MM.1S (cell line): Measurements from ENCODE around the gene PDCD5.
"Not testable (repeated sequence)": the region's sequence is repeated elsewhere in the genome, so short reads cannot be mapped to it uniquely, and the experiment has no call there.

ENCODE experiments used
- DNase-seq: peaks from one replicate; pipeline ENCODE4 v3.0.0-alpha.2; 2015
- H2AFZ ChIP-seq: fragments of 300-600 bp; sonication (generic); 2 replicates; pipeline ENCODE4 v1.6.0; 2016; ENCODE audit warnings: antibody characterized with exemption, low read length
- H3F3A ChIP-seq: fragments of 300-600 bp; sonication (generic); 2 replicates; pipeline ENCODE4 v1.6.1; 2016; ENCODE audit warnings: mild to moderate bottlenecking, antibody characterized with exemption, low read length, moderate library complexity, mixed read lengths; ENCODE audit not compliant: insufficient read depth
- H3K27ac ChIP-seq: fragments of 300-600 bp; sonication (generic); 2 replicates; pipeline ENCODE4 v1.5.1; 2016; ENCODE audit warnings: mild to moderate bottlenecking, low read length
- H3K27me3 ChIP-seq: fragments of 300-600 bp; sonication (generic); replicated peaks from 2 replicates; pipeline ENCODE4 v1.6.0; 2016; ENCODE audit warnings: low read length; ENCODE audit not compliant: insufficient read depth
- H3K36me3 ChIP-seq: fragments of 300-600 bp; sonication (generic); replicated peaks from 2 replicates; pipeline ENCODE4 v1.6.1; 2016; ENCODE audit warnings: mild to moderate bottlenecking, low read length, mixed read lengths; ENCODE audit not compliant: insufficient read depth
- H3K4me1 ChIP-seq: fragments of 300-600 bp; sonication (generic); 2 replicates; pipeline ENCODE4 v1.6.1; 2016; ENCODE audit warnings: low read length, mixed read lengths
- H3K4me2 ChIP-seq: fragments of 300-600 bp; sonication (generic); 2 replicates; pipeline ENCODE4 v1.6.0; 2016; ENCODE audit warnings: low read depth, low read length
- H3K4me3 ChIP-seq: fragments of 300-600 bp; sonication (generic); 2 replicates; pipeline ENCODE4 v1.5.1; 2016; ENCODE audit warnings: low read length, mixed read lengths
- H3K79me2 ChIP-seq: fragments of 300-600 bp; sonication (generic); 2 replicates; pipeline ENCODE4 v1.6.1; 2016; ENCODE audit warnings: mixed run types, low read length, mixed read lengths
- H3K9ac ChIP-seq: fragments of 300-600 bp; sonication (generic); 2 replicates; pipeline ENCODE4 v1.6.1; 2016; ENCODE audit warnings: low read length, mixed read lengths
- H3K9me2 ChIP-seq: fragments of 300-600 bp; sonication (generic); replicated peaks from 2 replicates; pipeline ENCODE4 v1.6.1; 2016; ENCODE audit warnings: mild to moderate bottlenecking, low read length, mixed read lengths; ENCODE audit not compliant: insufficient read depth
- H3K9me3 ChIP-seq: fragments of 300-600 bp; sonication (generic); replicated peaks from 2 replicates; pipeline ENCODE4 v1.6.1; 2016; ENCODE audit warnings: mild to moderate bottlenecking, low read length, mixed read lengths; ENCODE audit not compliant: insufficient read depth
- H4K20me1 ChIP-seq: fragments of 300-600 bp; sonication (generic); 2 replicates; pipeline ENCODE4 v1.6.1; 2016; ENCODE audit warnings: mild to moderate bottlenecking, low read length, moderate library complexity, mixed read lengths; ENCODE audit not compliant: insufficient read depth
- CTCF ChIP-seq: fragments of 300-600 bp; sonication (generic); IDR thresholded peaks from 2 replicates; pipeline ENCODE4 v1.5.1; 2016; ENCODE audit warnings: antibody characterized with exemption, low read length, mixed read lengths
- EZH2 ChIP-seq: fragments of 300-600 bp; sonication (generic); optimal IDR thresholded peaks from 2 replicates; pipeline ENCODE3; 2017; ENCODE audit warnings: low read depth, mild to moderate bottlenecking, antibody characterized with exemption, low read length, mixed read lengths
- EZH2phosphoT487 ChIP-seq: fragments of 300-600 bp; sonication (generic); IDR thresholded peaks from 2 replicates; pipeline ENCODE4 v1.6.1; 2018; ENCODE audit warnings: antibody characterized with exemption, low read length

PDCD5 gene

GRCh38 chr19:32566246-32566830 lies 14.7 kb upstream of the PDCD5 start:
- no peaks in the 10 kb centered on the region for H3K36me3 ChIP-seq
- no peak for DNase-seq
- H3K9ac ChIP-seq, result no peak overlapping the region
- H2AFZ ChIP-seq, result no peak overlapping the region
- H4K20me1 ChIP-seq, result no peaks in the 10 kb centered on the region
- H3F3A ChIP-seq, result no peaks in the 10 kb centered on the region
- H3K9me3 ChIP-seq, result no peaks in the 10 kb centered on the region
- no peaks in the 10 kb centered on the region for H3K4me1 ChIP-seq
- H3K27ac ChIP-seq, result no peak overlapping the region
- H3K27me3 ChIP-seq, result 0 out of 2 replicates have a peak, but pooled peaks cover 4% of the 10 kb centered on the region
- H3K9me2 ChIP-seq, result no peaks in the 10 kb centered on the region
- TF ChIP-seq EZH2, result no peak
- no peak for TF ChIP-seq EZH2phosphoT487
- TF ChIP-seq CTCF, result no peak
- H3K4me3 ChIP-seq, result no peak overlapping the region
- no peak overlapping the region for H3K4me2 ChIP-seq
- no peaks in the 10 kb centered on the region for H3K79me2 ChIP-seq

GRCh38 chr19:32567486-32567885 lies 13.5 kb upstream of the PDCD5 start:
- Histone ChIP-seq H3K4me1 (no peaks in the 10 kb centered on the region), H3K9ac (no peak overlapping the region), H3K4me2 (no peak overlapping the region), H3K4me3 (no peak overlapping the region), H3K79me2 (no peaks in the 10 kb centered on the region), H4K20me1 (no peaks in the 10 kb centered on the region), H3K27me3 (0 out of 2 replicates have a peak, but pooled peaks cover 4% of the 10 kb centered on the region), H3F3A (no peaks in the 10 kb centered on the region), H3K9me3 (no peaks in the 10 kb centered on the region), H3K36me3 (no peaks in the 10 kb centered on the region), H3K9me2 (no peaks in the 10 kb centered on the region), H2AFZ (no peak overlapping the region), H3K27ac (no peak overlapping the region)
- no peak for DNase-seq
- TF ChIP-seq EZH2phosphoT487, result no peak
- TF ChIP-seq EZH2, result no peak
- TF ChIP-seq CTCF, result no peak

- H3K27ac ChIP-seq, result no peak overlapping the region
- H3K4me2 ChIP-seq, result peak overlapping the region; percentile 31
- H3K4me1 ChIP-seq, result no peaks in the 10 kb centered on the region
- no peaks in the 10 kb centered on the region for H4K20me1 ChIP-seq
- H3K9ac ChIP-seq, result no peak overlapping the region
- H3F3A ChIP-seq, result no peaks in the 10 kb centered on the region
- H3K9me2 ChIP-seq, result no peaks in the 10 kb centered on the region
- H3K79me2 ChIP-seq, result no peaks in the 10 kb centered on the region
- TF ChIP-seq EZH2 (no peak), CTCF (peak; percentile 75)
- no peaks in the 10 kb centered on the region for H3K36me3 ChIP-seq
- peak; percentile 62 for DNase-seq
- H3K27me3 ChIP-seq, result peaks cover 15% of the 10 kb centered on the region
- H2AFZ ChIP-seq, result peak overlapping the region; percentile 47; the same call in 1 of the 2 replicates
- H3K4me3 ChIP-seq, result peak overlapping the region; percentile 24; the same call in 1 of the 2 replicates
- no peaks in the 10 kb centered on the region for H3K9me3 ChIP-seq
These were observed 10.8 kb upstream of the PDCD5 start for GRCh38 chr19:32570081-32570785.

GRCh38 chr19:32571471-32572075 lies 9.4 kb upstream of the PDCD5 start:
- H4K20me1 ChIP-seq, H3K9me2 ChIP-seq, H3K9ac ChIP-seq, H3K27ac ChIP-seq, DNase-seq, H3K79me2 ChIP-seq, H3K4me3 ChIP-seq, H3F3A ChIP-seq, H3K4me2 ChIP-seq, H3K9me3 ChIP-seq, H3K4me1 ChIP-seq, H2AFZ ChIP-seq, H3K36me3 ChIP-seq: not testable (repeated sequence)
- H3K27me3 ChIP-seq, result peaks cover 16% of the 10 kb centered on the region

- H2AFZ ChIP-seq, result not testable (repeated sequence)
These were observed 8.1 kb upstream of the PDCD5 start for GRCh38 chr19:32572700-32573491.

More at GRCh38 chr19:32572700-32573491, 8.1 kb upstream of the PDCD5 start:
- H3K9ac ChIP-seq, H4K20me1 ChIP-seq, DNase-seq, H3K4me1 ChIP-seq, H3K79me2 ChIP-seq, H3K4me3 ChIP-seq, H3K36me3 ChIP-seq, H3K9me3 ChIP-seq, H3K27ac ChIP-seq, H3F3A ChIP-seq, H3K4me2 ChIP-seq, H3K9me2 ChIP-seq: not testable (repeated sequence)
- H3K27me3 ChIP-seq, result peaks cover 18% of the 10 kb centered on the region
